AG10803 (cell line): ENCODE measurements around the gene MPV17L2.

Source experiments
- DNase-seq: peaks from one replicate; pipeline ENCODE4 v3.0.0; 2010; ENCODE audit warnings: low read depth
- H3K4me3 ChIP-seq: 2 replicates; pipeline ENCODE4 v1.5.1; 2011; ENCODE audit warnings: mild to moderate bottlenecking, low read length, control low read depth
- TF ChIP-seq, protein P1 (sequence below): conservative IDR thresholded peaks from 2 replicates; pipeline ENCODE4 v1.5.1; 2011; ENCODE audit warnings: mild to moderate bottlenecking, low read length, control low read depth, inconsistent platforms

MPV17L2 gene

DNA sequence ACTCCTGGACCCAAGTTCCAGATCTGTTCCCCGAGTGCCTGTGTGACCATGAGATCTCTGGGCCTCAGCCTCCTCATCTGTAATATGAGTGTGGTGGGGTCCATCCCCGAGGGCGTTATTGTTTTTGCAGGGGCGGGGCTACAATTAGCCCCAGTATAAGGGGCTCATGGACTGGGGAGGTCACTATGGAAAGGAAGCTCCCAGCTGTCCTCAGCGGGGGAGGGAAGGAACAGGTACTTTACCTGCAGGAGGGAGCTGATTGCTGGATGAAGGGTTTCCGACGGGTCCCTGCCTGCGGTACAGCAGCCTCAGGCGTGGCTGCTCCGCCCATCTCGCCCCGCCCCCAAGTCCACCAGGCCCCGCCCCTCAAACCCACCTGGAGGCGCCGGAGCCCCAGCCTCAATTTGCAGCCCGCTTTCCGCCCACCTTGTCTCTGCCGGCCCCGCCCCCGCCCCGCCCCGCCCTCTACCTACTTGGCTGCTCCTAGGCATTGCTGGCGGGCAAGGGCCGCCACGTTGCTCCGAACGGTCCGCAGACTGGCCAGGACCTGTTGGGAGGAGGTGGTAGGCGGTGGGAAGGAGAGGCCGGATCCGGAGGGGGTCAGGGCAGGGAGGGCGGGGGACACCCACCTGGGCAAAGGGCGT is 27.7 kb downstream of the MPV17L2 start:
- no peak for DNase-seq
- H3K4me3 ChIP-seq: no peak overlapping the region
- TF ChIP-seq, protein P1, sequence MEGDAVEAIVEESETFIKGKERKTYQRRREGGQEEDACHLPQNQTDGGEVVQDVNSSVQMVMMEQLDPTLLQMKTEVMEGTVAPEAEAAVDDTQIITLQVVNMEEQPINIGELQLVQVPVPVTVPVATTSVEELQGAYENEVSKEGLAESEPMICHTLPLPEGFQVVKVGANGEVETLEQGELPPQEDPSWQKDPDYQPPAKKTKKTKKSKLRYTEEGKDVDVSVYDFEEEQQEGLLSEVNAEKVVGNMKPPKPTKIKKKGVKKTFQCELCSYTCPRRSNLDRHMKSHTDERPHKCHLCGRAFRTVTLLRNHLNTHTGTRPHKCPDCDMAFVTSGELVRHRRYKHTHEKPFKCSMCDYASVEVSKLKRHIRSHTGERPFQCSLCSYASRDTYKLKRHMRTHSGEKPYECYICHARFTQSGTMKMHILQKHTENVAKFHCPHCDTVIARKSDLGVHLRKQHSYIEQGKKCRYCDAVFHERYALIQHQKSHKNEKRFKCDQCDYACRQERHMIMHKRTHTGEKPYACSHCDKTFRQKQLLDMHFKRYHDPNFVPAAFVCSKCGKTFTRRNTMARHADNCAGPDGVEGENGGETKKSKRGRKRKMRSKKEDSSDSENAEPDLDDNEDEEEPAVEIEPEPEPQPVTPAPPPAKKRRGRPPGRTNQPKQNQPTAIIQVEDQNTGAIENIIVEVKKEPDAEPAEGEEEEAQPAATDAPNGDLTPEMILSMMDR: no peak

DNA sequence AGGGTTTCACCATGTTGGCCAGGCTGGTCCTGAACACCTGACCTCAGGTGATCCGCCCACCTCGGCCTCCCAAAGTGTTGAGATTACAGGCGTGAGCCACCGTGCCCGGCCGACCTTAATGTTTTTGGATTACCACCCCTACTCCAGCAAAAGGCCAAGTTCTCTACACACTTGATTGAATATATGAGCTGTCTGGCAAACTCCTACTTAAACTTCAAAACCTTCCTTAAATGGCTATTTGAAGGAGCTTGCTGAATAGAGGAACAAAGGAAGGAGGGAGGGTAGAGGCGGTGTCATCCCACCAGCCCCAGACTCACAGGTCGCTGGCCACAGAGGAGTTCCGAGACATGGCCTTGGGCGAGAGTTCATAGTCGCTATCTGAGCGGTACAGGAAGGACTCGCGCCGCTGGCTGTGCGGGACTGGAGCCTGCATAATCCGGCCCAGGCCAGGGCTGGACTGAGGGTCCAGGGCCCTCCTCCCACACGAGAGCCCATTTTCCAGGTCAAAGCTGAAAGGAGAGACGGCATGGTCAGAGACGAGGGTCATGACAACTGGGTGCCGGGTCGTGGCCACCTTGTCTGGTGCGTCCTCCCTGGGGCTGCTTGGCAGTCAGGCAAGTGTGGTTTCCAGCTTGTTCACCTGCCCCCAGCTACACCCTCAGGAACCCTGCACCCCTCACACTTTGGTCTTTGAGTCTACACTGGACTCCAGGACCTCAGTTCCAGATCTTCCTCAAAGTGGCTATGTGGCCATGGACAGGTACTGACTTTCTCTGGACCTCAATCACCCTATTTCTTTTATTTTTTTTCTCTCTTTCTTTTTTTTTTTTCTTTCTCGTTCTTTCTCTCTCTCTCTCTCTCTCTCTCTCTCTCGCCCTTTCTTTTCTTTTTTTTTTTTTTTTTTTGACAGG is 29.1 kb downstream of the MPV17L2 start:
- TF ChIP-seq, protein P1: no peak
- no peak overlapping the region for H3K4me3 ChIP-seq
- DNase-seq: no peak

GRCh38 chr19:18223860-18224524 is 31.0 kb downstream of the MPV17L2 start:
- peak overlapping the region; percentile 41 for H3K4me3 ChIP-seq
- DNase-seq: no peak
- TF ChIP-seq, protein P1: no peak

- TF ChIP-seq, protein P1: no peak
- DNase-seq: peak; percentile 98
- peak overlapping the region; percentile 49 for H3K4me3 ChIP-seq
Measured at GRCh38 chr19:18224525-18225354, 31.7 kb downstream of the MPV17L2 start.

DNA sequence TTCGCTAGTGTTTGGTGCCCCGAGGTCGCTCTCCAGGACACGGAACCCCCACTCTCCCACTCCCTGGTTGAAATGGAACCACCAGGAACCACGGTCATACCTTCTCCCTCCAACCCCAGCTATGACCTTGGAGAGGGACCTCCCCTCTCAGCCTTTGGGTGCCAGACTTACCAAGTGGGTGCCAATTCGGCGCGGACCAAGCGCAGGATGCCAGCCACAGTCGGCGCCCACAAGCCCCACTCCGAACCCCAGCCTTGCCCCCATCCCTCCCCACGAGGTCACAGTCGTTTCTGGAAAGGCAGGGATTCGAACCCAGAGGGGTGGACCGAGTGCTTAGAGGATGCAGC is 32.3 kb downstream of the MPV17L2 start:
- H3K4me3 ChIP-seq: no peak overlapping the region
- DNase-seq: no peak
- TF ChIP-seq, protein P1: no peak

- no peak for DNase-seq
- no peak within 1 kb of the TSS for H3K4me3 ChIP-seq
- TF ChIP-seq, protein P1: no peak
Measured at GRCh38 chr19:18225702-18226468, 32.9 kb downstream of the MPV17L2 start, which contains the start of gene PDE4C. Gene PDE4C, minus strand, starts transcription at chr19:18226438. Its CDS starts 23 bp downstream, at chr19:18226415.
